ENCODE results near the gene NFE2L1. TPM values are rescaled to one million over a fixed set of nuclear protein-coding genes. Genes with fewer than 3 reads are reported as not detected.

The NFE2L1 gene
- total RNA-seq, 1 experiment from 2014 or later: 161 TPM

DNA sequence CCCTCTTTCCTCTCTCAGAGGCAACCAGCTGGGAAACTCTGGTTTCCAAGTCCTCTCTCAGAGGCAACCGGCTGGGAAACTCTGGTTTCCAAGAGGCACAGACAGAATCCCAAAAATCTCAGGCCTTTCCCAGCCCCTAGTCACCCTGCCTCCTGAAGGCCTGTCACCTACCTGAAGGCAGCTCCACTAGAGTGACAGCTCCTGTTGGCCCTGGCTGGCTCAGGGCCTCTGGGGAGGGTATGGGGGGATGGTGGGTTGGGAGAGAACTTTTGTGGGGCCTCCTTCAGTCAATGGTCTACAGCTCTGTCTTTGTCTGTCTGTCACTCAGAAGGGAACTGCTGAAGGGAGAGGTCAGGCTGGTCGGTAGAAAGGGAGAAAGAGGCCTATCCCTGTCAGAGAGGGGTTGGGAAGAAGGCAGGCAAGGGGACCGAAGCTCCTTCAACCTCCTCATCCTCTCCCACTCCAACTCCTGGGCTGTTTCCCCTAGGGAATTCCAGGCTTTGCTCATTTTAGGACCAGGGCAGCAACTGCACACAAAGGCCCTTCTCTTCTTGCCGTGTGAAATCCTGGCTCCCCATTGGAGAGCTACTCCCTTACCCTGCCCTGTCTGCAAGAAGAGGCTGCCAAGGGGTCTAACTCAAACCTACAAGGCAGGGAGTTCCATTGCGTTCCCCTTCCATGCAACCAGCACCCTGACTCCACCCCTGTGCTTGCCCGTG is 34.1 kb upstream of the NFE2L1 start:
- Histone ChIP-seq H3K4me1 (ENCODE audit: insufficient read depth, low read length) (no peaks in the 10 kb centered on the region), H3K23ac (ENCODE audit: insufficient read length, low read depth, low read length) (no peak overlapping the region), H3K79me1 (ENCODE audit: insufficient read depth, low read depth, low read length, poor library complexity, severe bottlenecking) (no peaks in the 10 kb centered on the region), H3K27me3 (ENCODE audit: insufficient read depth, low read length) (no peaks in the 10 kb centered on the region; the same call in 1 of the 2 replicates), H3K9ac (ENCODE audit: extremely low read depth, insufficient read length, low read length) (no peak overlapping the region), H3K4me2 (ENCODE audit: insufficient read depth, insufficient read length, low read length) (no peak overlapping the region), H3K56ac (ENCODE audit: insufficient read length, low read depth, low read length) (no peak overlapping the region), H4K8ac (replicated peaks; ENCODE audit: insufficient read length, low read depth, low read length) (no peak overlapping the region), H2BK120ac (ENCODE audit: low read depth, low read length, poor library complexity, severe bottlenecking) (no peak overlapping the region), H2BK15ac (ENCODE audit: low read depth, low read length) (no peak overlapping the region), H4K20me1 (ENCODE audit: control insufficient read depth, insufficient read depth, insufficient read length) (no peaks in the 10 kb centered on the region), H4K91ac (ENCODE audit: insufficient read length, low read depth, low read length) (no peak overlapping the region), H3K4ac (ENCODE audit: low read depth, low read length) (no peak overlapping the region), H3T11ph (ENCODE audit: low read length) (no peak overlapping the region), H2AFZ (ENCODE audit: low read length) (no peak overlapping the region), H3K9me3 (ENCODE audit: control insufficient read depth, low read depth, low read length) (no peaks in the 10 kb centered on the region), H3K79me2 (ENCODE audit: insufficient read depth, low read length) (no peaks in the 10 kb centered on the region), H2BK12ac (ENCODE audit: insufficient read length, low read depth, low read length) (no peak overlapping the region), H3K23me2 (ENCODE audit: insufficient read length, low read depth, low read length, poor library complexity, severe bottlenecking) (peaks cover 9% of the 10 kb centered on the region), H2BK20ac (ENCODE audit: low read depth, low read length, poor library complexity, severe bottlenecking) (no peak overlapping the region), H2AK5ac (ENCODE audit: insufficient read length, low read length) (no peak overlapping the region), H3K14ac (ENCODE audit: insufficient read depth, low read length) (peak overlapping the region; percentile 50; the same call in 1 of the 2 replicates), H3K27ac (ENCODE audit: insufficient read length, low read depth, low read length) (no peak overlapping the region), H4K5ac (ENCODE audit: insufficient read length, low read depth, low read length) (no peak overlapping the region), H3K18ac (ENCODE audit: insufficient read length, low read depth, low read length) (no peak overlapping the region), H2BK5ac (ENCODE audit: insufficient read length, low read length) (no peak overlapping the region)
- H3K9me3 Mint-ChIP-seq: no peaks in the 10 kb centered on the region
- no peaks in the 10 kb centered on the region; a peak in 1 of 7 replicates for H3K36me3 Mint-ChIP-seq (ENCODE audit: insufficient read depth in 1 of 3, low read depth in 3 of 3)
- no CpG with 5 or more reads among the region's 6 CpGs for WGBS (ENCODE audit: extremely low coverage, insufficient read length, low lambda C conversion rate)
- TF ChIP-seq, protein P1, sequence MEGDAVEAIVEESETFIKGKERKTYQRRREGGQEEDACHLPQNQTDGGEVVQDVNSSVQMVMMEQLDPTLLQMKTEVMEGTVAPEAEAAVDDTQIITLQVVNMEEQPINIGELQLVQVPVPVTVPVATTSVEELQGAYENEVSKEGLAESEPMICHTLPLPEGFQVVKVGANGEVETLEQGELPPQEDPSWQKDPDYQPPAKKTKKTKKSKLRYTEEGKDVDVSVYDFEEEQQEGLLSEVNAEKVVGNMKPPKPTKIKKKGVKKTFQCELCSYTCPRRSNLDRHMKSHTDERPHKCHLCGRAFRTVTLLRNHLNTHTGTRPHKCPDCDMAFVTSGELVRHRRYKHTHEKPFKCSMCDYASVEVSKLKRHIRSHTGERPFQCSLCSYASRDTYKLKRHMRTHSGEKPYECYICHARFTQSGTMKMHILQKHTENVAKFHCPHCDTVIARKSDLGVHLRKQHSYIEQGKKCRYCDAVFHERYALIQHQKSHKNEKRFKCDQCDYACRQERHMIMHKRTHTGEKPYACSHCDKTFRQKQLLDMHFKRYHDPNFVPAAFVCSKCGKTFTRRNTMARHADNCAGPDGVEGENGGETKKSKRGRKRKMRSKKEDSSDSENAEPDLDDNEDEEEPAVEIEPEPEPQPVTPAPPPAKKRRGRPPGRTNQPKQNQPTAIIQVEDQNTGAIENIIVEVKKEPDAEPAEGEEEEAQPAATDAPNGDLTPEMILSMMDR (conservative IDR thresholded peaks at IDR 0.05): no peak
- H3K27me3 Mint-ChIP-seq (ENCODE audit: low read depth): peaks cover 29% of the 10 kb centered on the region
- H3K4me3 Mint-ChIP-seq: no peak overlapping the region; a peak in 1 of 5 replicates
- H3K4me1 Mint-ChIP-seq: peaks cover 38 to 43% of the 10 kb centered on the region in 2 experiments
- peak; percentile 27 for DNase-seq
- no peak overlapping the region for H3K27ac Mint-ChIP-seq

Data from H9 (cell line).